ENCODE data around the gene TUBGCP6. TPM values are rescaled to one million over a fixed set of nuclear protein-coding genes. Genes with fewer than 3 reads are reported as not detected.

Gene TUBGCP6
- total RNA-seq, 2 donors from 2014 or later, result 56.3 to 117 TPM

- no peak for DNase-seq (ENCODE audit: low spot score)
- H3K9me3 ChIP-seq, result no peaks in the 10 kb centered on the region
- intact Hi-C loops (cut with DNase I), result no loop called here
- H3K27ac ChIP-seq, result no peak overlapping the region
- TF ChIP-seq CTCF (IDR thresholded peaks at IDR 0.05), result no peak
- no peak for TF ChIP-seq POLR2A (IDR thresholded peaks at IDR 0.05)
- TF ChIP-seq POLR2AphosphoS5 (IDR thresholded peaks at IDR 0.05), result no peak
- no peak overlapping the region for H3K4me3 ChIP-seq
- H3K36me3 ChIP-seq, result peaks cover 22 to 28% of the 10 kb centered on the region in 2 donors
- H3K27me3 ChIP-seq (replicated peaks; ENCODE audit: insufficient read depth), result no peaks in the 10 kb centered on the region
- no peaks in the 10 kb centered on the region for H3K4me1 ChIP-seq (replicated peaks)
- 77% methylated on average over 11 of the region's 15 CpGs for WGBS
These were observed 28.7 kb downstream of the TUBGCP6 start for GRCh38 chr22:50216055-50216683.

- no peak for TF ChIP-seq POLR2AphosphoS5 (IDR thresholded peaks at IDR 0.05)
- TF ChIP-seq CTCF (IDR thresholded peaks at IDR 0.05), result no peak
- no peak for TF ChIP-seq POLR2A (IDR thresholded peaks at IDR 0.05)
- no peaks in the 10 kb centered on the region for H3K4me1 ChIP-seq (replicated peaks)
- H3K27ac ChIP-seq, result no peak overlapping the region
- no peaks in the 10 kb centered on the region for H3K27me3 ChIP-seq (replicated peaks; ENCODE audit: insufficient read depth)
- WGBS, result 67% methylated on average over 17 of the region's 17 CpGs
- intact Hi-C loops (cut with DNase I), result no loop called here
- no peaks in the 10 kb centered on the region for H3K9me3 ChIP-seq
- no peak overlapping the region for H3K4me3 ChIP-seq
- H3K36me3 ChIP-seq, result peaks cover 20 to 31% of the 10 kb centered on the region in 2 donors
- no peak for DNase-seq (ENCODE audit: low spot score)
These were observed 29.3 kb downstream of the TUBGCP6 start for GRCh38 chr22:50215297-50216054.

- intact Hi-C loops (cut with DNase I), result no loop called here
- peaks cover 20 to 28% of the 10 kb centered on the region in 2 donors for H3K36me3 ChIP-seq
- WGBS, result 84% methylated on average over 9 of the region's 9 CpGs
- H3K4me3 ChIP-seq, result no peak overlapping the region
- H3K9me3 ChIP-seq, result no peaks in the 10 kb centered on the region
- no peak for DNase-seq (ENCODE audit: low spot score)
- TF ChIP-seq POLR2AphosphoS5 (IDR thresholded peaks at IDR 0.05) (peak; percentile 61), CTCF (IDR thresholded peaks at IDR 0.05) (no peak), POLR2A (IDR thresholded peaks at IDR 0.05) (no peak)
- H3K27me3 ChIP-seq (replicated peaks; ENCODE audit: insufficient read depth), result no peaks in the 10 kb centered on the region
- no peaks in the 10 kb centered on the region for H3K4me1 ChIP-seq (replicated peaks)
- peak overlapping the region in 1 of 2 donors; percentile 28 for H3K27ac ChIP-seq
These were observed 31.6 kb downstream of the TUBGCP6 start for GRCh38 chr22:50213263-50213662.

- Histone ChIP-seq H3K4me3 (no peak overlapping the region), H3K27me3 (replicated peaks; ENCODE audit: insufficient read depth) (no peaks in the 10 kb centered on the region), H3K9me3 (no peaks in the 10 kb centered on the region), H3K36me3 (peaks cover 5 to 14% of the 10 kb centered on the region in 2 donors), H3K27ac (no peak overlapping the region), H3K4me1 (replicated peaks) (no peaks in the 10 kb centered on the region)
- WGBS, result 83% methylated on average over 14 of the region's 14 CpGs
- intact Hi-C loops (cut with DNase I), result no loop called here
- TF ChIP-seq POLR2AphosphoS5 (IDR thresholded peaks at IDR 0.05) (no peak), CTCF (IDR thresholded peaks at IDR 0.05) (no peak), POLR2A (IDR thresholded peaks at IDR 0.05) (no peak)
- DNase-seq (ENCODE audit: low spot score), result no peak
These were observed 33.7 kb downstream of the TUBGCP6 start for GRCh38 chr22:50211147-50211546.

Measured in prostate gland (tissue), 2 donors.